HG02798 (cell line): Measurements from ENCODE around the gene CALCR.

Experiments
- ATAC-seq: cut with Tn5 transposase; IDR thresholded peaks from one replicate; pipeline ENCODE4 v1.9.1; 2021; ENCODE audit warnings: mild to moderate bottlenecking; ENCODE audit not compliant: unreplicated experiment, poor library complexity

Gene CALCR

DNA sequence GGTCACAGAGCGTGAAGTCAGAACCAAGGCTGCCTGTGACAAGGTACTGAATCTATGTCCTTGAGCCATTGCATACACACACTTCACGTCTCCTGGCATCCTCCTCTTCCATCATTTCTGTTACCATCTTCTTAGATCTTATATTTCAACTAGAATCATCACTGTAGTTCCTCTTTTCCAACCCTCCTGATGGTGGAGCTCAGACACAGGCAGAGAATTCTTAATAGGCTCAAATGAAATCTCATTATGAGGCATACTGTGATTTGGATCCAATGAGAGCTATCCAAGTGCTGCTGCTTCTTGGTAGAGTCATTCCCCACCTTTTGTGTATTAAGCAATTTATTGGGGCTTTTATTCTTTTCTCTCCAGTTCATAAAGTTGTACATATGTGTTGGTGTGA, 113.2 kb downstream of the CALCR start:
- no peak for ATAC-seq

DNA sequence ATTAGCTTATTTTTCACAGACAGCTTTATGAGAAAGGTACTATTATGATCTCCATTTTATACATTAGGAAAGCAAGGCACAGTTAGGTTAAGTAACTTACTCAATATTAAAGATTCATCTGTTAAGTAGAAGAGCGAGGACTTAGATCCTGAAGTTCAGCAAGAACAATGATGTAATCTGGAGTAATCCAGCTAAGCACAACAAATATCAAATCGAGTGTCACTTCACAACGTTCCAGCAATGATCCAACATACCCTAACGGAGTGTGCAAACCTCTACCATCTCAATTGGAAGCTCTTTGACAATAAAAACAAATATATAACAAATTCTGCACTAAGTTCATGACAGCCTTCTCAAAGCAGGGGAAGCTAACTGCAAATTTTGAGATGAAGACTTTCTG, 121.3 kb downstream of the CALCR start:
- no peak for ATAC-seq

DNA sequence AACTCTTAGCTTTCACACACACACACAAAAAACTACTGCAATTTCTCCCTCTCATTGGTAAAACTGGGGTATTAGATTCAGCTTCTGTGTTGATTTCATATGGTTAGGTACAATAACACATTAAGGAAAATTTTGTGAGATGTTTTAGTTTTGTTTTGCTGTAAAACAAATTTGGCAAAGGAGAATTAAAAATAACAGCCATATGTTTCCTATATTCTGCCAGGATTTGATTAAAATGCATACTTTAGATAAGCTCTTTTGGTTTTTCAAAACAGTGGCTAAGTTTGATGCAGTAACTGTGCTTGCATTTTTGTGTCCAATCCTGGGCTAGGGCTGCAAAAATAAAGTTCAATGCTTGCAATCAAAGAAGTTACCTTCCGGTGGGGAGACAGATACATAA, 126.3 kb downstream of the CALCR start:
- no peak for ATAC-seq

DNA sequence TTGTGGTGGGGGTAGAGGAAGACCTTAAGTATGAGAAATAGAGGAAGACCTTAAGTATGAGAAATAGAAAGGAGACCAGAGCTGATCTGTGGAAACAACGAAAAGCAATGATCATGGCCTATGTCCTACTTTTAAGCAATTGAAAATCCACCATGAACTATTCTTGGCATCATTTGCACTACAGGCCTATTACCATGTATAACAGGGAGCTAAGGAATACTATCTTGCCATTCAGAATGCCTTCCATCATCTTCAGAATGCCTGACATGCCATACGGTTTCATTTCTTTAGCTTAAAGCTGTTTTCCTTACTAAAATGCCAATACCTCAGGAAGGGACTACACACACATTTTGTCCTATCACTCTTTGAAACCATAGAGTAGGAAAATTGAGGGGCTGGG, 127.0 kb downstream of the CALCR start:
- no peak for ATAC-seq

DNA sequence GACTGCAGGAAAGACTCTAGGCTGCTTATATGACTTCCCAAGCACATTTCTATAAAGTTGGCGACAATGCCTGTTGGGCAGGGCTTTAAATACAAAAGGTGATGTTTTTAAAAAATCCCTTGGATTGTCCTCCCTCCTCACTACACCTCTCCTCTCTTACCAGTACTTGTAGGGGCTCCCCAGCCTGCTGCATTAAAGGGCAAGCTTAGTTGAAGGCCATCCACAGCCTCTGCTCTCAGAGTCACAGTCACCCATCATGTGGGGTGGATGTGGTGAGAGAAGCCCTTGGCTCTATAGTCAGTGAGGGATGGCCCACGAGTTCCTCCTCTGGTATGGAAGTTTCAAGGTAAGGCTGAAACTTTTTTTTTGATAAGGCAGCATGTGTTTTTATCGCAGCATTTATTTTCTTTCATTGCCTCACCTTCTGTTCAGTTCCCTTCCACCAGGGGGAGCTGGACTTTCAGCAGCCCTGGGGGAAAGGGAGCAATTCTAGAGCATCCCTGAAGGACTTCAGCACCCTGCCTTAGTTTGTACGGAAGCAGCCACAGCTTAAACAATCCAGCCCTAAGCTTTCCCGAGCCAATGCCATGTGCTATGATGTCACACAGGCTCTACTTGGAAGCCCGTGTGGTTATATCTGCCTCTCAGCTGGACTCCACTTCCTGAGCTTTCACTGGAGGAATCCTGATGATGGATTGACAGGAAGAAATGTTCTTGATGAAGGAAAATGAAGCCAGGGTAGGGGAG, 131.9 kb downstream of the CALCR start:
- peak; percentile 75 for ATAC-seq

DNA sequence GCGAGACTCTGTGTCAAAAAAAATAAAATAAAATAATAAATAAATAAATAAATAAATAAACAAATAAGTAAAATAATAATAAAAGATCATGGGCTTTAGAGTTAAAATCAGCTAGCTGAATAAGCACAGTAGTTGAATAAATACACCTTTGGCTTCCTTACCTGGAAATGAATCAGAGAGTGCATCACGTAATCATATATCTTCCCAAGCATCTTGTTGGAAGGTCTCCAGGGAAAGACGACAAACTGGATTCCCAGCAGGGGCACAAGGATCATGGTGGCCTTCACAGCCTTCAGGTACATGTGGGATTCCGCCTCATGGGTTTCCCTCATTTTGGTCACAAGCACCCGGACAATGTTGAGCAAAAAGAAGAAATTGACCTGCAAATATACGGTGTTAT, 138.7 kb downstream of the CALCR start:
- no peak for ATAC-seq

DNA sequence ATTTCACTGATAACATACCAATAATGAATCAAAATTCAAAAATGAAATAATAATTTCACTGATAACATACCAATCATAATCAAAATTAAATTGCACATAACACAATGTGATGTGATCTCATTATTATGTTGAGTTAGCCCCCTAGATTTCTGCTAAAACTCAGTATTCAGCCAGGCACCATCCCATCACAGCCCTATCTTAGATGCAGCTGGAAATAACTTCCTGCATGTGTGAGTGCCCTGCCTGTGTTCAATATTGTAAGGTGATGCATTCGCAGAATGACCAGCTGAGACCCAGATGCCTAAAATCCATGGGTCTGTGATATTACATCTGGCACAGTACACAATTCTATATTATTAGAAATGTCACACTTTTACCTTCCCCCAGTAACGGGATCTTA, 142.4 kb downstream of the CALCR start:
- ATAC-seq, result no peak

DNA sequence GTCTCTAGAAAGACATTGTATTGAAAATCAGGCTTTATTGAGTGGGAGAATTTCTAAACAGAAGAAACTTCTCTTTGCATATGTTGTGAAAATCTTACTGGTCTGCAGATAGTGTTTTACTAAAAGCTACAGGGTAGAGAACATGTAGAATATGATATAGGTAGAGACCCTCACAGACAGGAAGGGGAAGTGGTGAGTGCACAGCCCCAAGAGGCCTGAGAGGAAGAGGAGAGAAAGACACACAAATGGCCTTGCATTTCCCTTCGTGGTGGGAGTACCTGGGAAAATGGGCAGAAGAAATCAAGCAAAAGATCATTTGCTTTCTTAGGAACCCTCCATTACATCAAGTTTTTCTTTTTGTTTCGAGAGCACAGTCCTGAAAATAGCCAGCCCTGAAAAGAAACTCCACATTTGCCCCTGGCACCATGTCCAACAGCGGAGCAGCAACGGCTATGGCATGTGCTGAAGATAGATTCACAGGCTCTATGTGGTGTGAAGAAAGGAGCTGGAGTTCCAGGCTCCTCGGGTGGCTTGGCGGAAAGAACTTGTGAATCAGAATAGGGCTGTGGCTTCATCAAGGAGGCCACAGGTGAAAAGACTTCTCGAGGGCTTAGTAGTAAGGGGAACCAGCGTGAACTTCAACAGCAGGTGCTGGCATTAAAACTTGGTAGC, 143.5 kb downstream of the CALCR start:
- ATAC-seq, result no peak

DNA sequence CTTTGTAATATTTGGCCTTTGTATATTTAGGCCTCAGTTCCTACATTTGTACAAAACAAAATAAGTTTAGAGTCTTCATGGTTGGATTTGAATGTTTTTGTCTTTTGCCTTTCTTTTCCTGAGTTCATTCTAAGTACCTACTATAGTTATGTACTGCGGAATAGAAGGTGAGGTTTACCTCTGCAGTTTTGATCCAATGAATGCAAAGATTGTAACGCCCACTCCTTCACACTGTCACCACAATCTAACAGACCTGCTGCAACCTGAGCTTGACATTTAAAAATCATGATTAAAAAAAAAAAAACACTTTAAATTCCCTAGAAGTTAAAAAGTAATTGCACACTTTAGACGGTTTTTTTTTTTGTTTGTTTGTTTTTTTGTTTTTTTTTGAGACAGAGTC, 145.0 kb downstream of the CALCR start:
- no peak for ATAC-seq

DNA sequence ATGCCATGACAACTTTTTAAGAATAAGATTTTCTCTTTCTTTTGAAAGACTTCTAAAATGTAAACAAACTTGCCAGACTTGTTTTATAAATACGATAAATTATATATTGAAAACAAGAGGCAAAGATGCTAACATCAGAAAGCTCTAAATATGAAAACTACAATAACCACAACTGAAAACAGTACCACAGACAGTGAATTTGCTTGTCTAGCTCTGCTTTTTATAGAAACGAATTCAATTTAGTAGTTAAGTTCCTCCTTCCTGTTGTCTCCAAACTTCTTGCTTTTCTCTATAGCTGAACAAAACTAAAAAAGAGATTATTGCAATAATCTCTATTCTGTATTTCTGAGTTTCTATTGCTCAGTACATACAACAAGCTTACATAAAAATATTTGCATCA, 147.4 kb downstream of the CALCR start:
- ATAC-seq, result no peak

DNA sequence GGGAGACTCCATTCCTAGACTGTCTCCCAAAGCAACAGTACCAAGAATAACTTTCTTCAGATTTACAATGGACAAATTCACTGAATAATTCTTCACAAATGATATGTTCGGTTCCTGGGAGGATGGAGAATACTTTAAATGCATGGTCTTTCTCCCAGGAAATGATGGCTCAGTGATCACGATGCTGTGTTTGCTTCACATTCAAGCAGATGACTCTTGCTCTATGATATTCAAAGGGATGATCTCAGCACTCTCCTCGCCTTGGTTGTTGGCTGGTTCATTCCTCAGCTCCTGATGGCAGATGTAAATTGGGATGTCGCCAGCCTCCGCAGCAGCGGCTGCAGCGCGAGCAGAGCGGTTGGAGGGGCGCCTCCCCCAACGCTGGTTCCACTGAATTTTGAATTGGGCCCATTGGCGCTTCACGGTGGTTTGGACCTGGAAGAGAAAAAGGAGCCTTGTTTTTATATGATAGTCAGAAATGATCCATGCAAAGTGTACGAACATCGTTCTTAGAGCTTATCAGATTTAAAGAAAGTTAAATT, 148.3 kb downstream of the CALCR start:
- no peak for ATAC-seq

DNA sequence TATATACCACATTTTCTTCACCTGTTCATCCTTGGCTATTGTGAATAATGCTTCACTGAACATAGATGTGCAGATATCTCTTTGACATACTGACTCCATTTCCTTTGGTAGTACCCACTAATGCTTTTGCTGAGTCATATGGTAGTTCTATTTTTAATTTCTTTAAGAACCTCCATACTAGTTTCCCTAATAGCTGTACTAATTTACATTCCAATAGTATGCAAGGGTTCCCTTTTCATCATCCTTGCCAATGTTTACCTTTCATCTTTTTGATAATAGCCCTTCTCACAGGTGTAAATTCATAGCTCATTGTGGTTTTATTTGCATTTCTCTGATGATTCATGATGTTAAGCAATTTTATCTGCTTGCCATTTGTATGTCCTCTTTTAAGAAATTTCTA, 159.9 kb downstream of the CALCR start:
- no peak for ATAC-seq

DNA sequence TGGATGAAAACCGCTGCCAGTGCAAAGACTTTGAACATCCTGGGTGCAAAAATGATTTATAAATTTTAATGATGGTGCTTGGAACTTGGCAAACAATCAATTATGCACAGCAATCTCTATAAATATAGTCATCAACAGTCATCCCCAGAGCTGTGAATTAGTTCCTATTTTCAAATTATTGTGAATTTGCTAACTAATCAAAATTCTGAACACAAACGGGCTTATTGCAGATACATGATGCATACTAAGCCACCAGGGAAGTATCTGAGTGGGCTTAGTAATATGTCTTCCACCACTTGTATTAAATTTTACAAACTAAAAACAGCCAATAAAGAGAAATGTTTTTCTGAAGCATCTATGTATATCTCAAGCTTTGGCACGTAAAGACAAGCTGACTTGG, 165.2 kb downstream of the CALCR start:
- ATAC-seq, result no peak

DNA sequence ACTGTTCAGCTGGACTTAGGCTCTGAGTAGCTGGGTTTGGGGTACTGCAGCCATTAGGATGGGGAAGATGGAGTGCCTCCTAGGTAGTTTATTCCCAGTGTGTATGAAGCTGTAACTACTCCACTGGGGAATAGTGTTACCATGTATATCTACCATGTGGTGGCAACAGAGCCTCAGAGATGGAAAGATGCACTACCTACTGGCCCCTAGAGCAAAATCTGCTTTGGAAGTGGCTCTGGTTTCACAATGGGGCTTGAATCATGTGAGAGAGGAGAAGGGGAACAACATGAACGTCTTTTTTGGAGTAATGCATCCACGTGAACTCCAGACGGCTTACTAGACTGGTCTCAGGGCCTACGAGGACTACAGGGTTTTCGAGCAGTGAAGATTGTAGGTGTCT, 167.3 kb downstream of the CALCR start:
- no peak for ATAC-seq

DNA sequence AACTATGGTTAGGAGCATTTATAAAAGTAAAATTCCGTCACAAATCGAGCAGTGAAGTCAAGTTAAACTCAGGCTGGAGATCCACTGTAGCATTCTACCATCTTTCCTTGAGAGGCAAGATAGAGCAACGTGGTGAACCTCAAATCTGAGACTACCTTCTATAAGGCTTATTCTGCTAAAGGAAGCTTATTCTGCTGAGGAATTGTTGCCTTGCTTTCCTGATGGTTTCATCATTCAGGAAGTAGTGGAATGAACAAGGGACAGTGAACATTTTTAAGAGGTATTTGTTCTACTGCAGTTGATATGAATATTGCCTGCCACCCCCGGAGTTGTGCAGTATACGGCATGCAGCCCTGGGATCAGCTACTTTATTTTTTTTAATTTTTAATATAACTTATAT, 171.6 kb downstream of the CALCR start:
- ATAC-seq, result no peak

DNA sequence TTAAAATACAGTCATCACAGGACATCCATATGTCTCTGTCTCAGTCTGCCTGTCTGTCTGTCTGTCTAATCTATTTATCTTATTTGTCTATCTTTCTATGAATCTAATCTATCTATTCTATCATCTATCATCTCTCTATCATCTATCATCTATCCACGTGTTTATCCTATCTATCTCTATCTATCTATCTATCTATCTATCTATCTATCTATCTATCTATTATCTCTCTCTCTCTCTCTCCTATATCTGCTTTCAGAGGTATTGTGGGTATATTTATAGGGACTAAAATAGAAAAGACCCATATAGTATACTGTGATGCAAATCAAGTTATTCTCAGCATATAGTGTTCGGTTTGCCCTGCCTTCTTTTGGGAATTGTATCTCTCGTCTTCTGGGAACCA, 174.9 kb downstream of the CALCR start:
- ATAC-seq, result no peak

DNA sequence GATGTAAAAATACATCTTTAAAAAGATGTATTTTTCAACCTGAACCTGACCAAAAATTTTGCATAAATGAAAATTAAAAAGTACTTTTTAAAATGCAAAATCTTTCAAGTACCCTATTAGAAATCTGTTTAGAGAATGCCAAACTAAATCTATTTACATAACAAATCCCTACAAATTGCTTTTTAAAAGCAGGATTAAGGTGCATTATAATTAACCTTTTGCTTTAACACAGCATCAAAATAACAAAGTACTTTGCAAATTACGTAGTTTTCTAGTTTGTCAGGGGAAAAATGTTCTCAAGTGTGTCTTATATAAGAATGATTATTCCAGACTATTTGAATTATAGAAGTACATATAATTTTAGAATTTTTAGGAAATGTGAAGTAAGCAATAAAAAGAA, 181.5 kb downstream of the CALCR start:
- ATAC-seq, result no peak

DNA sequence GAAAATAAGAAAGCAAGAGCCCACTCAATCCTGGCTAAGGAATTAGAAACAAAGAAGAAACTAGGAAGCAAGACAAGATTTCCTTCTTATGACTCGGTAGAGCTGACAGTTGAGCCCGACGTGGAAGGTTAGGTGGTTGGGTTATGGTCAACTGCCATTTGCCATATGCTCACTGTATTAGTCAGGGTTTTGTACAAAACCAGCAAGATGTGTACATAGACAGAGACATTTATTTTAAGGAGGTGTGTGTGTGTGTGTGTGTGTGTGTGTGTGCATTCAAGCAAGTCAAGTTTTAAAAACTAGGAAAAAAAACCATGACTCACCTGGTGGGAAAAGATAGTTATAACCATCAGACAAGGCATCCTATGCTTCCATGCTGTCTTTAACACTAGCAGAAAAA, 183.9 kb downstream of the CALCR start:
- no peak for ATAC-seq

DNA sequence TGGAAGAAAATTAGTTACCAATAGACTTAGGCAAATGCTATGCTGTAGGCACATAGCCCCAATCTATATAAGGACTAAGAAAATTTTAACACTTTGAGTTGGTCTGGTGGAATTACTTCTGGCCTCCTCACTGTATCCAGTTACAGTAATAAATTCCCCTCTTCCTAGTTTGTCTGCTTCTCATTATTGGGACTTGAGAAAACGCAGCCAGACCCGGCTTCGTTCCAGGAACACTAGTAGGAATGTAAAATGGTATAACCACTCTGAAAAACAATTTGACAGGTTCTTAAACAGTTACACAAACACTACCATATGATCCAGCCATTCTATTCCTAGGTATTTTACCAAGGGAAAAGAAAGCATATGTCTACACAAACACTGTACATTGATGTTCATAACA, 192.2 kb downstream of the CALCR start:
- ATAC-seq, result no peak

DNA sequence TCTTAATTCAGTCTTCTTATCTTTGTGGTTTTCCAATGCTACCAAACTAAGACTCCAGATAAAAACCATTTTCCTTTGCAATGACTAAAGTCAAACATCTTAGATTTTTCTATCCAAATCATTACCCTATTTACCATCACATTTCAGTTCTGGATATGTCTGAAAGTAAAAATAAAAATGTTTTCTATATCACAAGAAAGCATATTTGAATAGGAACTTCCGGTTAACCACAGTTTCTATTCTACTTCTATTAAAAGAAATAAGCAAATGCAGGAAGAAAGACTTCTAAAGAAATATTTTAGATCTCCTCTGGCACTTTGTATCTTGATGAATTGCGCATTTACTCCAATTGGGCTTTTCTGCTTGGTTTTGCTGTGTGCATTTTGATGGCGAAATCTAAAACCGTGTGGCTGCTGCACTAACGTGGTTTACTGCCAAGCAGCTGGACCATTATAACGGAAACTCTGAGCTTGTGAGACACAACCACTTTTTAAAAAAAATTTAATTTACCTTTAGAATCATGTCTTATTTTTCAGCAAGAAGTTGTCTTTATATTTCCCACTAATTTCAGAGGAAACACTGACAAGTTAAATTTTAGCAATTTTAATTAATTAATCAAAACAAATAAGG, 196.3 kb downstream of the CALCR start:
- no peak for ATAC-seq

DNA sequence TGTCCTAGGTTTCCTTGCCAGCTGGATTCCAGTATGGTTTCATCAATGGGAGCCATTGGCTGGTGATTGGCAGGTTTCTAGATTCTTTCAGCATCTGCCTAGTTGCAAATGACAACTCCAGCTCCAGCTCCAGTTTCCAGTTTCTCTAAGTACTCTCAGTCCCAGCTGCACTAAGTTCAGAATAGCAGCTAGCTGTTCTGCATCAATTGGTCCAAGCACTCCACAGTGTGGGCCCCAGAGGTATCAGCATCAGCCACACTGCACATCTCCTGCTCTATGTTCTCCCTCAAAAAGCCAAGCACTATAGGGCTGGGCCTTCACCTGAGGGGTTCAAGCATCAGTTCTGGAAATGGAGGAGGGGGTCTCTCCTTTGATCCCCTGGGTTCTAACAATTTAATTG, 198.9 kb downstream of the CALCR start:
- ATAC-seq, result peak; percentile 56
